H9 (cell line): Measurements from ENCODE around the gene GATA5. TPM values are rescaled to one million over a fixed set of nuclear protein-coding genes. Genes with fewer than 3 reads are reported as not detected.

Source experiments
- DNase-seq: peaks from one replicate; pipeline ENCODE4 v3.0.0-alpha.2; 2017
- H2AFZ ChIP-seq: one replicate; pipeline ENCODE4 v1.6.1; 2013; ENCODE audit warnings: mild to moderate bottlenecking, low read length, control low read depth, moderate library complexity
- H2AK5ac ChIP-seq: 2 replicates; pipeline ENCODE4 v1.6.1; 2013; ENCODE audit warnings: low read length, control low read depth, mixed read lengths; ENCODE audit not compliant: insufficient read length
- H2BK120ac ChIP-seq: one replicate; pipeline ENCODE4 v1.6.1; 2013; ENCODE audit warnings: low read depth, mild to moderate bottlenecking, low read length, control low read depth, inconsistent platforms; ENCODE audit not compliant: poor library complexity, severe bottlenecking
- H2BK12ac ChIP-seq: 2 replicates; pipeline ENCODE4 v1.6.1; 2013; ENCODE audit warnings: low read length, control low read depth, mixed read lengths, low read depth; ENCODE audit not compliant: insufficient read length
- H2BK15ac ChIP-seq: 2 replicates; pipeline ENCODE4 v1.6.1; 2013; ENCODE audit warnings: low read depth, low read length, control low read depth
- H2BK20ac ChIP-seq: one replicate; pipeline ENCODE4 v1.6.1; 2013; ENCODE audit warnings: low read depth, mild to moderate bottlenecking, low read length, control low read depth, inconsistent platforms; ENCODE audit not compliant: poor library complexity, severe bottlenecking
- H2BK5ac ChIP-seq: 2 replicates; pipeline ENCODE4 v1.6.1; 2013; ENCODE audit warnings: low read length, control low read depth, mixed read lengths; ENCODE audit not compliant: insufficient read length
- H3K14ac ChIP-seq: 2 replicates; pipeline ENCODE4 v1.6.1; 2013; ENCODE audit warnings: low read length, control low read depth; ENCODE audit not compliant: insufficient read depth
- H3K18ac ChIP-seq: 2 replicates; pipeline ENCODE4 v1.6.1; 2013; ENCODE audit warnings: low read depth, mild to moderate bottlenecking, mixed read lengths, low read length, control low read depth; ENCODE audit not compliant: insufficient read length
- H3K23ac ChIP-seq: 2 replicates; pipeline ENCODE4 v1.6.1; 2013; ENCODE audit warnings: low read length, control low read depth, mixed read lengths, low read depth; ENCODE audit not compliant: insufficient read length
- H3K23me2 ChIP-seq: 2 replicates; pipeline ENCODE4 v1.6.1; 2013; ENCODE audit warnings: low read depth, mild to moderate bottlenecking, mixed read lengths, low read length, control low read depth; ENCODE audit not compliant: insufficient read length, poor library complexity, severe bottlenecking
- H3K27ac ChIP-seq: 2 replicates; pipeline ENCODE4 v1.5.1; 2013; ENCODE audit warnings: low read length, control low read depth, mixed read lengths, low read depth; ENCODE audit not compliant: insufficient read length
- H3K27me3 ChIP-seq: 2 replicates; pipeline ENCODE4 v1.6.1; 2013; ENCODE audit warnings: low read length, control low read depth, inconsistent platforms; ENCODE audit not compliant: insufficient read depth
- H3K4ac ChIP-seq: 2 replicates; pipeline ENCODE4 v1.6.1; 2013; ENCODE audit warnings: low read depth, mild to moderate bottlenecking, control low read depth, inconsistent platforms, low read length, moderate library complexity
- H3K4me1 ChIP-seq: 2 replicates; pipeline ENCODE4 v1.6.1; 2013; ENCODE audit warnings: low read length, control low read depth, inconsistent platforms; ENCODE audit not compliant: insufficient read depth
- H3K4me2 ChIP-seq: 2 replicates; pipeline ENCODE4 v1.6.1; 2013; ENCODE audit warnings: low read length, control low read depth, mixed read lengths; ENCODE audit not compliant: insufficient read length, insufficient read depth
- H3K56ac ChIP-seq: 2 replicates; pipeline ENCODE4 v1.6.1; 2013; ENCODE audit warnings: low read depth, mild to moderate bottlenecking, mixed read lengths, low read length, control low read depth; ENCODE audit not compliant: insufficient read length
- H3K79me1 ChIP-seq: 2 replicates; pipeline ENCODE4 v1.6.1; 2013; ENCODE audit warnings: low read depth, mild to moderate bottlenecking, moderate library complexity, low read length, control low read depth, inconsistent platforms; ENCODE audit not compliant: insufficient read depth, poor library complexity, severe bottlenecking
- H3K79me2 ChIP-seq: 2 replicates; pipeline ENCODE4 v1.6.1; 2013; ENCODE audit warnings: low read length, control low read depth, inconsistent platforms; ENCODE audit not compliant: insufficient read depth
- H3K9ac ChIP-seq: 2 replicates; pipeline ENCODE4 v1.6.1; 2013; ENCODE audit warnings: low read length, control low read depth, mixed read lengths; ENCODE audit not compliant: insufficient read length; ENCODE audit errors: extremely low read depth
- H3K9me3 ChIP-seq: one replicate; pipeline ENCODE4 v1.6.1; 2013; ENCODE audit warnings: low read depth, low read length, inconsistent platforms; ENCODE audit not compliant: control insufficient read depth
- H3T11ph ChIP-seq: one replicate; pipeline ENCODE4 v1.6.1; 2013; ENCODE audit warnings: mild to moderate bottlenecking, low read length, control low read depth, inconsistent platforms
- H4K20me1 ChIP-seq: one replicate; pipeline ENCODE4 v1.6.1; 2013; ENCODE audit not compliant: control insufficient read depth, insufficient read length, insufficient read depth
- H4K5ac ChIP-seq: 2 replicates; pipeline ENCODE4 v1.6.1; 2013; ENCODE audit warnings: low read depth, mild to moderate bottlenecking, mixed read lengths, low read length, control low read depth; ENCODE audit not compliant: insufficient read length
- H4K8ac ChIP-seq: replicated peaks from 2 replicates; pipeline ENCODE4 v1.6.1; 2013; ENCODE audit warnings: low read length, control low read depth, mixed read lengths, low read depth; ENCODE audit not compliant: insufficient read length
- H4K91ac ChIP-seq: 2 replicates; pipeline ENCODE4 v1.6.1; 2013; ENCODE audit warnings: low read depth, mild to moderate bottlenecking, moderate library complexity, mixed read lengths, low read length, control low read depth; ENCODE audit not compliant: insufficient read length
- H3K27ac Mint-ChIP-seq, 3 experiments: 2 replicates in 2 of 3; 3 replicates in 1 of 3; pipeline ENCODE4 v1.8.0; 2020 to 2021; ENCODE audit warnings: mixed read lengths in 3 of 3, mild to moderate bottlenecking in 1 of 3, moderate library complexity in 1 of 3
- H3K27me3 Mint-ChIP-seq: 2 replicates; pipeline ENCODE4 v1.8.0; 2021; ENCODE audit warnings: low read depth, mild to moderate bottlenecking, moderate library complexity, mixed read lengths
- H3K36me3 Mint-ChIP-seq, 3 experiments: 2 replicates in 2 of 3; 3 replicates in 1 of 3; pipeline ENCODE4 v1.8.0; 2020 to 2021; ENCODE audit warnings: low read depth in 3 of 3, mixed read lengths in 3 of 3; ENCODE audit not compliant: insufficient read depth in 1 of 3
- H3K4me1 Mint-ChIP-seq, 2 experiments: 2 replicates each; pipeline ENCODE4 v1.8.0; 2020; ENCODE audit warnings: mixed read lengths in 2 of 2
- H3K4me3 Mint-ChIP-seq, 2 experiments: 2 replicates in 1 of 2; 3 replicates in 1 of 2; pipeline ENCODE4 v1.8.0; 2020 to 2021; ENCODE audit warnings: mild to moderate bottlenecking in 2 of 2, mixed read lengths in 2 of 2, moderate library complexity in 1 of 2
- H3K9me3 Mint-ChIP-seq, 2 experiments: 2 replicates in 1 of 2; 3 replicates in 1 of 2; pipeline ENCODE4 v1.8.0; 2020; ENCODE audit warnings: mild to moderate bottlenecking in 2 of 2, mixed read lengths in 2 of 2, moderate library complexity in 1 of 2
- WGBS: extraction: QIAGEN DNeasy Blood & Tissue Kit; methylation state at CpG from one replicate; pipeline ENCODE4 v1.1.7; 2013; ENCODE audit warnings: missing lambda C conversion rate, low lambda C conversion rate, mixed read lengths; ENCODE audit not compliant: insufficient read length; ENCODE audit errors: extremely low coverage; 5-methylcytosine and 5-hydroxymethylcytosine counted together
- total RNA-seq: library from RNA; stranded (reverse); gene quantifications from 2 replicates; pipeline ENCODE4 v1.2.1, GENCODE V29; 2021
- TF ChIP-seq, protein P1 (sequence below): fragments of 200-600 bp; sonication (generic); conservative IDR thresholded peaks from 3 replicates; pipeline ENCODE4 v1.8.0; 2021; ENCODE audit warnings: antibody characterized with exemption, mild to moderate bottlenecking

GATA5 gene
- total RNA-seq, 1 experiment from 2014 or later, result 0.24 TPM

DNA sequence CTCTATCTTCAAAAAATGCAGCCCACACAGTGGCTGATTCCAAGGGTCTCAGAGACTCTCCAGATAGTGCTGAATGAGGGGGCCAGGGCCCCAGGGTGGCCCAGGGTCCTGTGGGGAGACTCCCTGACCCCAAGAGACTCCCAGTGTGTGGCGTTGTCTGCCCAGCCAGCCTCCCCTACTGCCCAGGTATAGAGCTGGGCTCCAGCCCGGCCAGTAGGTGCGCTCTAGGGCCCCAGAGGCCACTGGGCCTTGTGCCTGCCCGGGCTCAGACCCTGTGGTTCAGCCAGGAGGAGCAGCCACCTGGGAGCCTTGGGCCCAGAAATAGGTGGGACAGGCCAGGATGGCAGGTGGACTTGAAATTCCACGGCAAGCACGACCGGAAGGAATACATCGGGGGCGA lies 30.3 kb upstream of the GATA5 start:
- H3K18ac ChIP-seq, result no peak overlapping the region
- no peak overlapping the region for H2BK20ac ChIP-seq
- no peak overlapping the region; the same call in 1 of the 2 replicates for H3K14ac ChIP-seq
- H3K9ac ChIP-seq, result no peak overlapping the region
- H3K23ac ChIP-seq, result no peak overlapping the region
- no peak overlapping the region for H2BK120ac ChIP-seq
- no CpG with 5 or more reads among the region's 9 CpGs for WGBS
- no peaks in the 10 kb centered on the region for H3K4me1 ChIP-seq
- H3K79me1 ChIP-seq, result no peaks in the 10 kb centered on the region
- H4K20me1 ChIP-seq, result no peaks in the 10 kb centered on the region
- H3K9me3 ChIP-seq, result no peaks in the 10 kb centered on the region
- H2BK12ac ChIP-seq, result no peak overlapping the region
- H3K9me3 Mint-ChIP-seq, result peaks cover under 1 to 1% of the 10 kb centered on the region in 2 experiments; a peak in 2 of 5 replicates
- H4K8ac ChIP-seq, result no peak overlapping the region
- H2AFZ ChIP-seq, result no peak overlapping the region
- peak overlapping the region in 1 of 3 experiments; percentile 70; a peak in 1 of 7 replicates for H3K27ac Mint-ChIP-seq
- no peak overlapping the region for H4K91ac ChIP-seq
- no peaks in the 10 kb centered on the region for H3K79me2 ChIP-seq
- H3K23me2 ChIP-seq, result no peaks in the 10 kb centered on the region
- H2BK5ac ChIP-seq, result no peak overlapping the region
- no peak overlapping the region for H3K4me2 ChIP-seq
- no peaks in the 10 kb centered on the region for H3K27me3 ChIP-seq
- H2AK5ac ChIP-seq, result no peak overlapping the region
- H3K4me1 Mint-ChIP-seq, result no peaks in the 10 kb centered on the region
- no peak overlapping the region for H4K5ac ChIP-seq
- no peak overlapping the region for H3T11ph ChIP-seq
- H3K56ac ChIP-seq, result no peak overlapping the region
- no peak overlapping the region for H3K4ac ChIP-seq
- TF ChIP-seq, protein P1, sequence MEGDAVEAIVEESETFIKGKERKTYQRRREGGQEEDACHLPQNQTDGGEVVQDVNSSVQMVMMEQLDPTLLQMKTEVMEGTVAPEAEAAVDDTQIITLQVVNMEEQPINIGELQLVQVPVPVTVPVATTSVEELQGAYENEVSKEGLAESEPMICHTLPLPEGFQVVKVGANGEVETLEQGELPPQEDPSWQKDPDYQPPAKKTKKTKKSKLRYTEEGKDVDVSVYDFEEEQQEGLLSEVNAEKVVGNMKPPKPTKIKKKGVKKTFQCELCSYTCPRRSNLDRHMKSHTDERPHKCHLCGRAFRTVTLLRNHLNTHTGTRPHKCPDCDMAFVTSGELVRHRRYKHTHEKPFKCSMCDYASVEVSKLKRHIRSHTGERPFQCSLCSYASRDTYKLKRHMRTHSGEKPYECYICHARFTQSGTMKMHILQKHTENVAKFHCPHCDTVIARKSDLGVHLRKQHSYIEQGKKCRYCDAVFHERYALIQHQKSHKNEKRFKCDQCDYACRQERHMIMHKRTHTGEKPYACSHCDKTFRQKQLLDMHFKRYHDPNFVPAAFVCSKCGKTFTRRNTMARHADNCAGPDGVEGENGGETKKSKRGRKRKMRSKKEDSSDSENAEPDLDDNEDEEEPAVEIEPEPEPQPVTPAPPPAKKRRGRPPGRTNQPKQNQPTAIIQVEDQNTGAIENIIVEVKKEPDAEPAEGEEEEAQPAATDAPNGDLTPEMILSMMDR, result peak; percentile 26; the same call in 1 of the 3 replicates
- H2BK15ac ChIP-seq, result no peak overlapping the region
- H3K27ac ChIP-seq, result no peak overlapping the region
- no peaks in the 10 kb centered on the region for H3K36me3 Mint-ChIP-seq
- no peak overlapping the region for H3K4me3 Mint-ChIP-seq
- no peak for DNase-seq
- peaks cover 8% of the 10 kb centered on the region for H3K27me3 Mint-ChIP-seq
